NCI-H2227 treated with DMSO at 0.1 percent for 48 hours (cell line): ENCODE measurements around the gene CSF2RB.

ENCODE experiments used
- DNase-seq: peaks from one replicate; lab custom pipeline; 2025; lab: John Stamatoyannopoulos, UW

CSF2RB gene

GRCh38 chr22:36891646-36892045 lies 21.8 kb upstream of the CSF2RB start:
- DNase-seq, result no peak

GRCh38 chr22:36892292-36892691 lies 21.1 kb upstream of the CSF2RB start:
- DNase-seq, result no peak

- DNase-seq, result no peak
Measured at GRCh38 chr22:36893262-36893661, 20.2 kb upstream of the CSF2RB start.

GRCh38 chr22:36894266-36894665 lies 19.2 kb upstream of the CSF2RB start:
- DNase-seq, result no peak

GRCh38 chr22:36897611-36898010 lies 15.8 kb upstream of the CSF2RB start:
- DNase-seq, result no peak

- no peak for DNase-seq
Measured at GRCh38 chr22:36898690-36899089, 14.7 kb upstream of the CSF2RB start.

GRCh38 chr22:36899498-36899897 lies 13.9 kb upstream of the CSF2RB start:
- no peak for DNase-seq

GRCh38 chr22:36900225-36900624 lies 13.2 kb upstream of the CSF2RB start:
- no peak for DNase-seq

- no peak for DNase-seq
Measured at GRCh38 chr22:36900880-36901279, 12.5 kb upstream of the CSF2RB start.

- DNase-seq, result no peak
Measured at GRCh38 chr22:36901411-36902142, 11.9 kb upstream of the CSF2RB start.

GRCh38 chr22:36902143-36902926 lies 11.1 kb upstream of the CSF2RB start:
- no peak for DNase-seq

GRCh38 chr22:36904260-36904880 lies 9.1 kb upstream of the CSF2RB start:
- DNase-seq, result no peak

GRCh38 chr22:36907253-36908195 lies 5.9 kb upstream of the CSF2RB start:
- no peak for DNase-seq

- DNase-seq, result no peak
Measured at GRCh38 chr22:36910461-36910860, 3.0 kb upstream of the CSF2RB start.

- no peak for DNase-seq
Measured at GRCh38 chr22:36911887-36912661, 1.4 kb upstream of the CSF2RB start.

- no peak for DNase-seq
Measured at GRCh38 chr22:36912694-36913426, 568 bp upstream of the CSF2RB start.

GRCh38 chr22:36914390-36914752 lies 943 bp downstream of the CSF2RB start:
- no peak for DNase-seq

- DNase-seq, result no peak
Measured at GRCh38 chr22:36916034-36916433, 2.6 kb downstream of the CSF2RB start.

GRCh38 chr22:36918586-36919284 lies 5.3 kb downstream of the CSF2RB start:
- DNase-seq, result no peak
